HG03139 (cell line): ENCODE measurements around the gene KRT82.
"Not testable (repeated sequence)": the region's sequence is repeated elsewhere in the genome, so short reads cannot be mapped to it uniquely, and the experiment has no call there.

ENCODE experiments used
- ATAC-seq: cut with Tn5 transposase; IDR thresholded peaks from one replicate; pipeline ENCODE4 v1.9.1; 2021; ENCODE audit not compliant: unreplicated experiment

KRT82 gene

GRCh38 chr12:52405922-52406385, at the start of gene KRT82:
KRT82 (minus strand) TSS chr12:52406335; CDS start chr12:52406277, 58 bp downstream.
- ATAC-seq, result no peak

- no peak for ATAC-seq
These were observed 49.7 kb upstream of the KRT82 start for GRCh38 chr12:52455821-52456220.

GRCh38 chr12:52454411-52455201, 48.5 kb upstream of the KRT82 start:
- no peak for ATAC-seq

GRCh38 chr12:52452101-52452500, 46.0 kb upstream of the KRT82 start, which contains the start of gene KRT6B:
KRT6B (minus strand) TSS chr12:52452146; CDS start chr12:52452078, 68 bp downstream.
- no peak for ATAC-seq

- no peak for ATAC-seq
These were observed 42.1 kb upstream of the KRT82 start for GRCh38 chr12:52448228-52448627.

GRCh38 chr12:52447196-52447595, 41.1 kb upstream of the KRT82 start:
- ATAC-seq, result not testable (repeated sequence)

GRCh38 chr12:52446367-52447045, 40.4 kb upstream of the KRT82 start:
- no peak for ATAC-seq

- ATAC-seq, result no peak
These were observed 39.7 kb upstream of the KRT82 start for GRCh38 chr12:52445876-52446275.

- ATAC-seq, result no peak
These were observed 38.8 kb upstream of the KRT82 start for GRCh38 chr12:52444647-52445595.

GRCh38 chr12:52443966-52444365, 37.8 kb upstream of the KRT82 start:
- no peak for ATAC-seq

- ATAC-seq, result no peak
These were observed 36.5 kb upstream of the KRT82 start for GRCh38 chr12:52442600-52443061.

- ATAC-seq, result no peak
These were observed 35.3 kb upstream of the KRT82 start for GRCh38 chr12:52441320-52441911.

GRCh38 chr12:52440821-52441319, 34.7 kb upstream of the KRT82 start:
- ATAC-seq, result no peak

- no peak for ATAC-seq
These were observed 33.7 kb upstream of the KRT82 start for GRCh38 chr12:52439845-52440244.

GRCh38 chr12:52439420-52439819, 33.3 kb upstream of the KRT82 start:
- no peak for ATAC-seq

- ATAC-seq, result no peak
These were observed 32.5 kb upstream of the KRT82 start for GRCh38 chr12:52438305-52439301.

GRCh38 chr12:52437508-52437907, 31.4 kb upstream of the KRT82 start:
- no peak for ATAC-seq

GRCh38 chr12:52436828-52437474, 30.8 kb upstream of the KRT82 start:
- no peak for ATAC-seq
